HepG2 (cell line): Measurements from ENCODE around the gene WSCD2. TPM values are rescaled to one million over a fixed set of nuclear protein-coding genes. Genes with fewer than 3 reads are reported as not detected.

Experiments used
- ATAC-seq: fragments of 200-7000 bp; cut with Tn5 transposase; 3 replicates; pipeline ENCODE4 v1.9.1; 2020; ENCODE audit warnings: mild to moderate bottlenecking, moderate library complexity
- BruUV-seq: library from RNA; stranded (reverse); fragments of 400-500 nt; replicated peaks from 2 replicates; lab custom pipeline; 2021; lab: Mats Ljungman, UMichigan
- CTCF ChIA-PET: fragments of 300-600 bp; formaldehyde crosslinking; extraction: SDS; loops from one replicate; lab custom pipeline; 2021; ENCODE audit warnings: low total read pairs, inconsistent platforms, low intra/inter-chr PET ratio; lab: Yijun Ruan, JAX
- POLR2A ChIA-PET: fragments of 350-600 bp; sonication (Branson Sonifier 250); formaldehyde crosslinking; loops from one replicate; lab custom pipeline; 2020; ENCODE audit warnings: antibody characterized with exemption, inconsistent platforms; lab: Yijun Ruan, JAX
- DNase-seq: peaks from one replicate; pipeline ENCODE4 v3.0.0-alpha.2; 2015; ENCODE audit warnings: low spot score
- FAIRE-seq: peaks from 3 replicates; lab custom pipeline; 2011; peaks lifted over from hg19 to GRCh38; lab: Jason Lieb, UNC
- H2AFZ ChIP-seq: one replicate; pipeline ENCODE4 v1.6.1; 2011; ENCODE audit warnings: low read length, inconsistent platforms
- H3K27ac ChIP-seq: fragments of 300-600 bp; 3 replicates; pipeline ENCODE4 v1.8.0; 2011; ENCODE audit warnings: mixed run types, mild to moderate bottlenecking, mixed read lengths, low read length, inconsistent platforms; ENCODE audit not compliant: insufficient read depth; ENCODE audit errors: extremely low read length
- H3K27me3 ChIP-seq, 2 experiments: fragments of 200-600 bp in 1 of 2; 2 replicates in 1 of 2; 3 replicates in 1 of 2; pipeline versions ENCODE4 v1.6.0 to v1.8.0; 2011; ENCODE audit warnings: low read length in 2 of 2, mild to moderate bottlenecking in 2 of 2, moderate library complexity in 2 of 2, inconsistent platforms in 1 of 2; ENCODE audit not compliant: insufficient read depth in 2 of 2, control insufficient read depth in 1 of 2
- H3K36me3 ChIP-seq, 2 experiments: fragments of 200-600 bp in 1 of 2; replicated peaks in 1 of 2; 2 replicates in 1 of 2; 3 replicates in 1 of 2; pipeline versions ENCODE4 v1.5.1 to v1.8.0; 2011; ENCODE audit warnings: low read length in 2 of 2, inconsistent platforms in 1 of 2; ENCODE audit not compliant: insufficient read depth in 2 of 2, control insufficient read depth in 1 of 2
- H3K4me1 ChIP-seq: 2 replicates; pipeline ENCODE4 v1.5.1; 2012; ENCODE audit warnings: low read length, inconsistent platforms; ENCODE audit not compliant: insufficient read depth
- H3K4me2 ChIP-seq: 2 replicates; pipeline ENCODE4 v1.6.0; 2011; ENCODE audit warnings: low read depth, low read length, inconsistent platforms
- H3K4me3 ChIP-seq, 3 experiments: fragments of 200-600 bp in 1 of 3; sonication (generic), shearing (Covaris generic) in 1 of 3; replicated peaks in 1 of 3; 2 replicates each; pipeline ENCODE4 v1.5.1; 2011 to 2016; ENCODE audit warnings: low read length in 3 of 3, inconsistent platforms in 2 of 3, low read depth in 2 of 3, mild to moderate bottlenecking in 2 of 3, control low read depth in 1 of 3, mixed read lengths in 1 of 3; ENCODE audit not compliant: insufficient read depth in 1 of 3
- H3K79me2 ChIP-seq: one replicate; pipeline ENCODE4 v1.6.1; 2011; ENCODE audit warnings: low read length, inconsistent platforms; ENCODE audit not compliant: insufficient read depth
- H3K9ac ChIP-seq: 2 replicates; pipeline ENCODE4 v1.6.0; 2011; ENCODE audit warnings: mild to moderate bottlenecking, low read depth, low read length, inconsistent platforms; ENCODE audit not compliant: insufficient read depth
- H3K9me3 ChIP-seq: 2 replicates; pipeline ENCODE4 v1.5.1; 2012; ENCODE audit warnings: mild to moderate bottlenecking, low read length
- H4K20me1 ChIP-seq: 2 replicates; pipeline ENCODE4 v1.6.0; 2011; ENCODE audit warnings: inconsistent platforms, mild to moderate bottlenecking, low read length, moderate library complexity; ENCODE audit not compliant: insufficient read depth
- FOXK1 ChIP-seq: sonication (generic); formaldehyde crosslinking; IDR thresholded peaks from 2 replicates; pipeline ENCODE4 v1.4.0; 2020; ENCODE audit warnings: low read depth, missing genetic modification reagents, borderline replicate concordance
- MAZ ChIP-seq, 2 experiments: sonication (generic) in 1 of 2; formaldehyde crosslinking in 1 of 2; IDR thresholded peaks; 2 replicates each; pipeline versions ENCODE4 v1.5.0 to v1.6.1; 2012 to 2020; ENCODE audit warnings: low read depth in 2 of 2, mild to moderate bottlenecking in 2 of 2, borderline replicate concordance in 1 of 2, improper control_type of control experiment in 1 of 2, low read length in 1 of 2, missing genetic modification reagents in 1 of 2, moderate library complexity in 1 of 2
- STAG1 ChIP-seq: sonication (generic); formaldehyde crosslinking; IDR thresholded peaks from 2 replicates; pipeline ENCODE4 v1.4.0; 2020; ENCODE audit warnings: missing genetic modification reagents
- UBTF ChIP-seq: sonication (generic); formaldehyde crosslinking; IDR thresholded peaks from 2 replicates; pipeline ENCODE4 v1.4.0; 2020; ENCODE audit warnings: mild to moderate bottlenecking, missing genetic modification reagents
- ZBTB14 ChIP-seq: sonication (generic); formaldehyde crosslinking; IDR thresholded peaks from 2 replicates; pipeline ENCODE4 v1.4.0; 2020; ENCODE audit warnings: missing genetic modification reagents
- ZNF263 ChIP-seq: sonication (generic); formaldehyde crosslinking; IDR thresholded peaks from 2 replicates; pipeline ENCODE4 v1.4.0; 2020; ENCODE audit warnings: missing genetic modification reagents
- ZNF30 ChIP-seq: sonication (generic); formaldehyde crosslinking; IDR thresholded peaks from 2 replicates; pipeline ENCODE4 v1.5.0; 2020; ENCODE audit warnings: mild to moderate bottlenecking, missing genetic modification reagents
- ZNF468 ChIP-seq: sonication (generic); formaldehyde crosslinking; IDR thresholded peaks from 2 replicates; pipeline ENCODE4 v1.8.0; 2022; ENCODE audit warnings: mild to moderate bottlenecking, moderate library complexity, missing genetic modification reagents
- ZNF782 ChIP-seq: sonication (generic); formaldehyde crosslinking; IDR thresholded peaks from 2 replicates; pipeline ENCODE4 v1.4.0; 2020; ENCODE audit warnings: missing genetic modification reagents, mild to moderate bottlenecking, borderline replicate concordance
- WGBS: methylation state at CpG from one replicate; pipeline ENCODE4 v1.1.6; 2017; ENCODE audit warnings: low lambda C conversion rate; 5-methylcytosine and 5-hydroxymethylcytosine counted together
- in situ Hi-C: cut with HindIII; loops from 2 replicates; pipeline ENCODE4 v1.10.0; 2017; ENCODE audit warnings: low pct_unique_long_range_greater_than_20kb; ENCODE audit not compliant: extremely low pct_ligation_motif_present
- intact Hi-C: fragments of 100-400 bp; cut with micrococcal nuclease; formaldehyde crosslinking; loops from one replicate; pipeline ENCODE4 v1.10.0; 2022; ENCODE audit not compliant: unreplicated experiment
- polyA plus RNA-seq, 8 experiments: library from polyadenylated mRNA; depleted of rRNA in 3 of 8; stranded (reverse) in 7 of 8; unstranded in 1 of 8; fragments of >200 nt; fragmentation: Illumina TruSeq in 4 of 8; extraction: Trizol in 4 of 8; gene quantifications; 2 replicates each; pipeline versions ENCODE4 v1.2.1 to v1.2.3, GENCODE V29; 2011 to 2016; ENCODE audit warnings: low read depth in 4 of 8, missing spikeins in 1 of 8, mixed read lengths in 1 of 8; ENCODE audit not compliant: insufficient read depth in 1 of 8
- total RNA-seq, 5 experiments: library from RNA; depleted of rRNA; stranded (reverse); fragments of >200 nt; fragmentation: Illumina TruSeq; extraction: Trizol; gene quantifications; 2 replicates each; pipeline ENCODE4 v1.2.3, GENCODE V29; 2016; ENCODE audit warnings: low read depth in 1 of 5
- TF ChIP-seq, protein P1 (sequence below): fragments of 450-650 bp; IDR thresholded peaks from 2 replicates; pipeline ENCODE4 v1.6.1; 2016

Gene WSCD2
- total and polyA plus RNA-seq, 2 of the 13 experiments (the other 11 are each of a cell fraction or from before 2014, with no cell fraction given) = not detected

DNA sequence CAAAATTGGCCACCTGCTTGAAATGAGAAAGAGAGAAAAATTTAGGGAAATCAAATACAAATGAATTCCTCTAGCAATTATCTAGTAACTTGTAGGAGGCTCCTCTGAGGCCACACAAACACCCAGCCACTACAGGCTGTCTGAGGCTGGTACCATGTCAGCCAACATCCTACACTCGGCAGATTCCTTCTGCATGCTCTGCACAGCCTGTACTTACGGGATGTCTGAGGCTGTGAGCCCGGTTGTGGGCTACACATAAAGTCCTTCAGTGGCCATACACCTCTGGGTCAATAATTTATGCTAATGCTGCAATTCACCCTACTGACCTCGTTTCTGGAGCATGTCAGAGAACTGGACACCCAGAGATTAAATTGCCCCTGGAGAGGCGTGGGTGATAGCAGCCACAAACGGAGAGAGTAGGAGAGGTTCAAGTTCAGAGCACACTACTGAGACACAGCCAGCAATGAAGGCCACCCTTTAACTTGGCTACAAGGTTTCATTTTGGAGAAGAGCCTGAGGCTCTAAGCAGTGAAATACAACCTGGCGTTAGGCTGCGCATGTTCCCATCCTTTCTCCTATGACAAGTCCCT lies 28.9 kb downstream of the WSCD2 start:
- Histone ChIP-seq H3K79me2 (no peaks in the 10 kb centered on the region), H3K36me3 (no peaks in the 10 kb centered on the region), H3K9me3 (no peaks in the 10 kb centered on the region), H3K4me2 (no peak overlapping the region), H4K20me1 (no peaks in the 10 kb centered on the region), H3K4me3 (no peak overlapping the region), H3K9ac (no peak overlapping the region), H3K27me3 (peaks cover 0 to 3% of the 10 kb centered on the region in 2 experiments; a peak in 2 of 5 replicates), H3K27ac (no peak overlapping the region), H3K4me1 (no peaks in the 10 kb centered on the region), H2AFZ (no peak overlapping the region)
- intact Hi-C loops = no loop called here
- in situ Hi-C loops = no loop called here
- ChIA-PET POLR2A (no interaction called here), CTCF (no interaction called here)
- no peak for ATAC-seq
- no peak for FAIRE-seq
- TF ChIP-seq, protein P1, sequence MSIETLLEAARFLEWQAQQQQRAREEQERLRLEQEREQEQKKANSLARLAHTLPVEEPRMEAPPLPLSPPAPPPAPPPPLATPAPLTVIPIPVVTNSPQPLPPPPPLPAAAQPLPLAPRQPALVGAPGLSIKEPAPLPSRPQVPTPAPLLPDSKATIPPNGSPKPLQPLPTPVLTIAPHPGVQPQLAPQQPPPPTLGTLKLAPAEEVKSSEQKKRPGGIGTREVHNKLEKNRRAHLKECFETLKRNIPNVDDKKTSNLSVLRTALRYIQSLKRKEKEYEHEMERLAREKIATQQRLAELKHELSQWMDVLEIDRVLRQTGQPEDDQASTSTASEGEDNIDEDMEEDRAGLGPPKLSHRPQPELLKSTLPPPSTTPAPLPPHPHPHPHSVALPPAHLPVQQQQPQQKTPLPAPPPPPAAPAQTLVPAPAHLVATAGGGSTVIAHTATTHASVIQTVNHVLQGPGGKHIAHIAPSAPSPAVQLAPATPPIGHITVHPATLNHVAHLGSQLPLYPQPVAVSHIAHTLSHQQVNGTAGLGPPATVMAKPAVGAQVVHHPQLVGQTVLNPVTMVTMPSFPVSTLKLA = no peak
- TF ChIP-seq FOXK1 (no peak), ZNF30 (CRISPR knock-in tag) (no peak), UBTF (CRISPR knock-in tag) (no peak), ZNF782 (CRISPR knock-in tag) (no peak), ZNF468 (CRISPR knock-in tag) (no peak), STAG1 (CRISPR knock-in tag) (no peak), MAZ (IDR thresholded peaks at IDR 0.05; ENCODE audit: borderline replicate concordance, low read depth, low read length) (no peak), MAZ (CRISPR knock-in tag; IDR thresholded peaks at IDR 0.05; ENCODE audit: low read depth) (no peak), ZNF263 (no peak), ZBTB14 (no peak)
- 0% methylated on average over 4 of the region's 8 CpGs for WGBS
- no TSS peak for BruUV-seq
- DNase-seq = no peak
